HUDEP-2 (cell line): ENCODE data around the gene PLXDC2.
A peak's percentile ranks its signal among the peaks of the same experiment; 100 is the strongest.

Experiments used
- DNase-seq, 76 experiments: peaks; one replicate each; lab custom pipeline; 2025; ENCODE audit not compliant: unreplicated experiment in 76 of 76; lab: John Stamatoyannopoulos, UW

The PLXDC2 gene

DNA sequence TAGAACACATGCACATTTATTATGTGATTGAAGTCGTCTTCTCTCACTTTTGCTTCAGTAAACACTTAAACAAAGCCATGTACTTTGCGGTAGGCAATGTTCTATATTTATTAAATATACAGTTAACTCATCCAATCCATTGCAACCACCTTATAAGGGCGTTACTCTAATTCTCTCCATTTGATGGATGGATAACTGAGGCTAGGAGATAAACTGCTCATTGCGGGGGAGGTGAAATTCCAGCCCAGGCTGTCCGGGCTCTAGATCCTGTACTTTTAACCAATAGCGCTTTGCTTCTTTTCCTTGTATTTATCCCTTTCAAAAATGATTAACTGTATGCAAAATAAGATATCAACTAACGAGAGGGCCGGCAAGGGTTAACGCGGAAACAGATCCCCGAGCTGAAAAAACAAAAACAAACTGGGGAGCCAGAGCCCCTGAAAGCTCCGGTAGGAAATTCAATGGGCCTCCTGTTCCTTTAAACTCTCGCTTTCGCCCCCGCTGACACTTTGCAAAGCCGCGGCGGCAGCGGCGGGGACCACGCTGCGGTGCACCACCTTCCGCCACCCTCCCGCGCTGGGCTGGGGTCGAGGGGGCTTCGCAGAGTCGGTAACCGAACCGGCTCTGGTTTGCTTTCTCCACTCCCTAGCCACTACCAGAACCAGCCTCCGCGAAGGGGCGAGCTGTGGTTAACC, 1.0 kb upstream of the PLXDC2 start:
- DNase-seq = no peak

DNA sequence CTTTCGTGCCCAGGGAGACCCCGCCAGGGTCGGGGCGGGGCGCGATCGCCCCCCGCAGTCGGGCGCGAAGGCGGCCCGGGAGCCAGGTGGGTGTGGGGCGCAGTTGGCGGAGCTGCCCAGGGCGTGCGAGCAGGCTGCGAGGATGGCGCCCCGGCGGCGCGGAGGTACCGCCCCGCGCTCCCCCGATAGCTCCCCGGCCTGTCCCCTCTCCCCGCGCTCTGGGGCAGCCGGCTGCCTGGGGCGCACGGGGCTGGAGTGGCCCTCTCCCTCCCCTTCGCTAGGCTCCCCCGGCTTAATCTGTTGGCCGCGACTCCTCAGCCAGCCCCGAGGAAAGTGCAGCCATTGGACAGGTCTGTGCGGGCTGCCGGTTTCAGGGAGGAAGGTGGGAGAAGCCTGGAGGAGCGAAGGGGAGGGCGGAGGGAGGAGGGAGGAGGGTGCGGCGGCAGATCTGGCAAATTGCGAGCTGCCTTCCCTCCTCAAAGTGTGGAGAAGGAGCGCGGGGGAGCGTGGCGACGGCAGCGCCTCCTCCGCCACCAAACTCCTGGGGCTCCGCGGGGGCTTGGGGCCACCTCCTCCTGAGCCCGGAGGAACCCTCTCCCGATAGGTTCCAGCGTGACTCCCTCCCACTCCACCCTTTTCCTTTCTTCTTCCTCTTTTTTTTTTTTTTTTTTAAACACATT, 361 bp upstream of the PLXDC2 start:
- no peak for DNase-seq

GRCh38 chr10:19817231-19817933, 1.1 kb downstream of the PLXDC2 start:
- no peak for DNase-seq

- no peak for DNase-seq
Measured at GRCh38 chr10:19818876-19819275, 2.6 kb downstream of the PLXDC2 start.

- peak in 11 of 76 experiments; percentile 0 to 34 (median 6) for DNase-seq
Measured at GRCh38 chr10:19819419-19820033, 3.3 kb downstream of the PLXDC2 start.

DNA sequence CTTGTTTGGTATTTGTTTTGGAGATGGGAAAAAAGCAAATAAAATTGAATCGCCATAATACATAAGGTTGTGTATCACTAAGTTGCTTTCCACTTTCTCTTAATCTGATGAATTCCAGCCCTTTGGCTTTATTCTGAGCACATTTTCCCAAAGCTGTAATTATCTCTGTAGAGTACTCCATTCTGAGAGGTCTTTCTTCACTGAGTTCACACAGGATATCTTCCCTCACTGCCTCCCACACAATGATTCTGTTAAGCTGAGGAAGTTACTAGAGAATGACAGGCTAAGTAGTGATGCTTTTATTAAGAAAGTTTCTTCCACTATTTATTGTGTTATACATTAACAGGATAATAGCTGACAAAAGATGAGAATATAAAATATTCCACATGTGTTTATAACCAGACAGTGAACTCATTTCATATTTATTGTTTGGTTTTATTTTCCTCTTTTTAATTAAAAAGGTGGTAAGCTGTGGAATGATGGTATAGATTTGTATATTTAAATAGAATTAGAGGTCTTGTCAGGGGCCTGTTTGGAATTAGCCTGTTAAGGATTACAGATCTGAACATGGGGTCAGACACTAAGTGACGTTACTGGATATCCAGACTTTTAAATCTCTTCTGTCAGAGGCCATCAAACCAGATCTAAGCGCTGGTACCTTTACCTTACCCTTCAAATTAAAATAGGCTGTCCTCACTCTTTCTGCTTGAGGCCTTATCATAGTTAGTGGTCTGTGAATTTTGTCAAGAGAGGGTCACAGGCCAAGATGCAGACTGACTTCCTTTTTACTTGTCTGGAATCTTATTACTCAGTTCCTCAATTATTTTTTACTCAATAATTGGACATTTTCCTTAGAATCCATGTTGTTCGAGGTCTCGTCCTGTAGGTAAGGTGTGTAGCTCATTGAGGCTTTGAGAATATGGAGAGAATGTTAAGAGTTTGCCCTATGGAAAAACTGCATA, 8.4 kb downstream of the PLXDC2 start:
- no peak for DNase-seq

DNA sequence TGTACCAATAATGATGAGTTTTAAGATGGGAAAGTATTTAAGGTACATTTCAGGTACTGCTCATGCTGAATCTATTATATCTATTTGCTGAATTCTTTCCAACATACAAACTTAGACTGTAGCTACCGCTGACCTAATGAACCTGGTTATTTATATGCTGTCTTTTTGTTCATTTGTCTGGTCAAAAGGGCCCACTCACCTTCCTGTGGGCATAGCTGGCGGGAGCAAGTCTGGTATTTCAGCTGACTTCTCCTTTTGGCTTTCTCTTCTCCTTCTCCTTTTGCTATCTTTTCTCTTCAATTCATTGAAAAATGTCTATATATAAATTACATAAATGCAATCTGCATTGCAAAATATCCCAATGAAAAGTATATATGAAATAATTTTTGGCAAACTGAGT, 9.5 kb downstream of the PLXDC2 start:
- DNase-seq = no peak

GRCh38 chr10:19826712-19827111, 10.5 kb downstream of the PLXDC2 start:
- DNase-seq = no peak

- DNase-seq = no peak
Measured at GRCh38 chr10:19828278-19829049, 12.2 kb downstream of the PLXDC2 start.

GRCh38 chr10:19832699-19833098, 16.5 kb downstream of the PLXDC2 start:
- DNase-seq = no peak

- no peak for DNase-seq
Measured at GRCh38 chr10:19833170-19833824, 17.1 kb downstream of the PLXDC2 start.

DNA sequence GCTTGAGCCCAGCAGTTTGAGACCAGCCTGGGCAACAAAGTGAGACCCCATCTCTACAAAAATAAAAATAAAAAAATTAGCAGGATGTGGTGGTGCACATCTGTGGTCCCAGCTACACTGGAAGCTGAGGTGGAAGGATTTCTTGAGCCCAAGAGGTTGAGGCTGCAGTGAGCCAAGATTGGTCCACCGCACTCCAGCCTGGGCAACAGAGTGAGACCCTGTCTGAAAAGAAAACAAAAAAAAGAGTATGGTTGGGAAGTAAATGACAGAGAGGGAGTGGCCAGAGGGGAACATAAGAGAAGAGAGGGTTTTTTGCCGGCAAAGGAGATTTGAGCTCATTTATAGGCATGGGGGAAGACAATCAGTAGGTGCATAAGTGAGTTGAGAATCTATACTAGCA, 19.7 kb downstream of the PLXDC2 start:
- DNase-seq = no peak

- DNase-seq = no peak
Measured at GRCh38 chr10:19839090-19839489, 22.9 kb downstream of the PLXDC2 start.

DNA sequence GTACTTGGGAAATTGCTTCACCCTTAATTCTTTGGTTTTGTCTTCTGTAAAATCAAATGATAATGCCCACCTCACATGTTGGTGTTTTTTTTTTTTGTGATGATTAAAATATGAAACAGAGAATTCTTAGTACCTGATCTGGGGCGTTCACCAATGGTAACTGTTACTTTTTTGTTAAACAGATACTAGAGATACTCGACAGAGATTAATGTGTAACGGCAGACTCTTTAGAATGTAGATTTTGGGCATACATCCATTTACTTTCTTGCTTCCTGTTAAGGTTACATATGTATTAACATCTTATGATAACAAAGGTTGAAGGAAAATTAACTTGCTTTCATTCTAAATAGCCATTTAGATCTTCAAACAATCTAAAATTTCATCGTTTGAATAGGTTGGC, 23.3 kb downstream of the PLXDC2 start:
- no peak for DNase-seq

- no peak for DNase-seq
Measured at GRCh38 chr10:19840776-19841175, 24.5 kb downstream of the PLXDC2 start.

- no peak for DNase-seq
Measured at GRCh38 chr10:19843487-19843886, 27.3 kb downstream of the PLXDC2 start.

- DNase-seq = no peak
Measured at GRCh38 chr10:19845503-19846368, 29.5 kb downstream of the PLXDC2 start.

DNA sequence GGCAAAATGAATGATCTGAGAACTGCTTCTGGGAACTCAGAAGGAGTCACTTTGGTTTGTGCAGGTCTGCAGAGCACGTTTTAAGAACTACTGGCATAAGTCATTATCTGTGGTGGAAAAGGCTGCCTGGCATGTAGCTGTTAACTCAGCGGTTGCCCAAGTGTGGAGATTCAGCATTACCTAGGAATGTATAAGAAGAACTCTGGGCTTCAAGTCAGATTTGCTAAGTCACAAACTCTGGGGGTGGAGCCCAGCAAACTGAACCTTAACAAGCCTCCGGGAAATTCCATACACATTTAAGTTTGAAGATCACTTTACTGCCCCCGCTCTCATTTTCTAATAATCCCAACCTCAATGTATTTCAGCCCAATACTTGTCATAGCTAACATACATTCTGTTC, 31.1 kb downstream of the PLXDC2 start:
- DNase-seq = no peak
